PC-9 (cell line): ENCODE results near the gene NPBWR2. TPM values are rescaled to one million over a fixed set of nuclear protein-coding genes. Genes with fewer than 3 reads are reported as not detected.

Source experiments
- BruUV-seq: library from RNA; stranded (reverse); fragments of 400-500 nt; replicated peaks from 2 replicates; lab custom pipeline; 2021; lab: Mats Ljungman, UMichigan
- CTCF ChIA-PET: fragments of 300-600 bp; sonication (Branson Sonifier 250); formaldehyde crosslinking; loops from one replicate; lab custom pipeline; 2022; ENCODE audit warnings: antibody characterized with exemption; lab: Charles Lee
- POLR2A ChIA-PET: fragments of 300-600 bp; sonication (Branson Sonifier 250); formaldehyde crosslinking; loops from one replicate; lab custom pipeline; 2022; ENCODE audit warnings: antibody characterized with exemption; ENCODE audit not compliant: unreplicated experiment; lab: Charles Lee
- DNase-seq, 2 experiments: peaks; one replicate each; pipeline versions ENCODE4 v3.0.0 to v3.0.0-alpha.2; 2015 to 2022; ENCODE audit warnings: mixed read lengths in 1 of 2
- H2AFZ ChIP-seq: fragments of 200-600 bp; sonication (generic); 2 replicates; pipeline ENCODE4 v1.8.1; 2017; ENCODE audit warnings: antibody characterized with exemption
- H3F3A ChIP-seq: fragments of 200-600 bp; sonication (generic); 2 replicates; pipeline ENCODE4 v1.8.1; 2017; ENCODE audit warnings: antibody characterized with exemption, mild to moderate bottlenecking, low read depth; ENCODE audit not compliant: insufficient read depth
- H3K27ac ChIP-seq: fragments of 200-600 bp; sonication (generic); 2 replicates; pipeline ENCODE4 v1.6.1; 2016; ENCODE audit warnings: mixed run types
- H3K27me3 ChIP-seq: fragments of 200-600 bp; sonication (generic); 2 replicates; pipeline ENCODE4 v1.6.1; 2016; ENCODE audit warnings: low read depth, mixed run types; ENCODE audit not compliant: insufficient read depth
- H3K36me3 ChIP-seq: fragments of 200-600 bp; sonication (generic); 2 replicates; pipeline ENCODE4 v1.6.1; 2016; ENCODE audit warnings: low read depth, mixed run types
- H3K4me1 ChIP-seq: fragments of 200-600 bp; sonication (generic); replicated peaks from 2 replicates; pipeline ENCODE4 v1.6.1; 2016; ENCODE audit warnings: mixed run types; ENCODE audit not compliant: insufficient read depth
- H3K4me2 ChIP-seq: fragments of 200-600 bp; sonication (generic); 2 replicates; pipeline ENCODE4 v1.6.1; 2017; ENCODE audit warnings: mixed run types
- H3K4me3 ChIP-seq: fragments of 200-600 bp; sonication (generic); 2 replicates; pipeline ENCODE4 v1.6.1; 2016; ENCODE audit warnings: mixed run types
- H3K79me2 ChIP-seq: fragments of 200-600 bp; sonication (generic); 2 replicates; pipeline ENCODE4 v1.6.1; 2017; ENCODE audit warnings: low read depth, mixed run types
- H3K9me2 ChIP-seq: fragments of 200-600 bp; sonication (generic); 2 replicates; pipeline ENCODE4 v1.8.1; 2017; ENCODE audit warnings: mild to moderate bottlenecking; ENCODE audit not compliant: insufficient read depth
- H3K9me3 ChIP-seq: fragments of 200-600 bp; sonication (generic); 2 replicates; pipeline ENCODE4 v1.8.1; 2016; ENCODE audit warnings: low read depth; ENCODE audit not compliant: insufficient read depth
- H4K20me1 ChIP-seq: fragments of 200-600 bp; sonication (generic); 2 replicates; pipeline ENCODE4 v1.8.1; 2017; ENCODE audit not compliant: insufficient read depth
- EZH2 ChIP-seq: fragments of 200-600 bp; sonication (generic); IDR thresholded peaks from 2 replicates; pipeline ENCODE4 v1.8.0; 2017; ENCODE audit warnings: antibody characterized with exemption, low read depth
- intact Hi-C: fragments of 100-400 bp; cut with micrococcal nuclease; formaldehyde crosslinking; loops from one replicate; pipeline ENCODE4 v1.10.0; 2022; ENCODE audit not compliant: unreplicated experiment
- total RNA-seq: library from RNA; stranded (reverse); gene quantifications from 2 replicates; pipeline ENCODE4 v1.2.3, GENCODE V29; 2021
- TF ChIP-seq, protein P1 (sequence below): fragments of 200-600 bp; sonication (generic); conservative IDR thresholded peaks from 2 replicates; pipeline ENCODE4 v1.6.1; 2017; ENCODE audit warnings: mixed run types, antibody characterized with exemption, mild to moderate bottlenecking, moderate library complexity

Gene NPBWR2
- total RNA-seq, 1 experiment from 2014 or later: not detected

DNA sequence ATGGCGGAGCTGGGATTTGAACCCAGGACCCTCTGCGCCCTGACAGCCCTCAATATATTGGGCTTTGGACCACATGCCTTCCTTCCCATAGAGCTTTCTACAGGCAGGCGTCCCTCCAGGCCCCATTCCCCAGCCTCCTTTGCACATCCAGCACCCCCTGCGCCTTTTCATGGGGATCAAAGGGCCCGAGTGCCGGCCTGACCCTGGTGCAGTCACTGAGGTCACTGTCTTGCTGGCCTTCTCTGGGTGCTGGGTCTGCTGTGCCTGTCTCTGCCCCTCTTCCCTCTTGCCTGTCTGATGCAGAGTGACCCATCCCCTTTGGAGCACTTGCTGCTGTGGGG lies 25.8 kb downstream of the NPBWR2 start:
- TF ChIP-seq, protein P1, sequence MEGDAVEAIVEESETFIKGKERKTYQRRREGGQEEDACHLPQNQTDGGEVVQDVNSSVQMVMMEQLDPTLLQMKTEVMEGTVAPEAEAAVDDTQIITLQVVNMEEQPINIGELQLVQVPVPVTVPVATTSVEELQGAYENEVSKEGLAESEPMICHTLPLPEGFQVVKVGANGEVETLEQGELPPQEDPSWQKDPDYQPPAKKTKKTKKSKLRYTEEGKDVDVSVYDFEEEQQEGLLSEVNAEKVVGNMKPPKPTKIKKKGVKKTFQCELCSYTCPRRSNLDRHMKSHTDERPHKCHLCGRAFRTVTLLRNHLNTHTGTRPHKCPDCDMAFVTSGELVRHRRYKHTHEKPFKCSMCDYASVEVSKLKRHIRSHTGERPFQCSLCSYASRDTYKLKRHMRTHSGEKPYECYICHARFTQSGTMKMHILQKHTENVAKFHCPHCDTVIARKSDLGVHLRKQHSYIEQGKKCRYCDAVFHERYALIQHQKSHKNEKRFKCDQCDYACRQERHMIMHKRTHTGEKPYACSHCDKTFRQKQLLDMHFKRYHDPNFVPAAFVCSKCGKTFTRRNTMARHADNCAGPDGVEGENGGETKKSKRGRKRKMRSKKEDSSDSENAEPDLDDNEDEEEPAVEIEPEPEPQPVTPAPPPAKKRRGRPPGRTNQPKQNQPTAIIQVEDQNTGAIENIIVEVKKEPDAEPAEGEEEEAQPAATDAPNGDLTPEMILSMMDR: no peak
- TF ChIP-seq EZH2: no peak
- no peaks in the 10 kb centered on the region for H3K36me3 ChIP-seq
- no peaks in the 10 kb centered on the region for H3K9me2 ChIP-seq
- DNase-seq: no peak
- no peak overlapping the region for H3K4me2 ChIP-seq
- CTCF ChIA-PET: no interaction called here
- peaks cover 14% of the 10 kb centered on the region for H3K4me1 ChIP-seq
- no peak overlapping the region for H3K4me3 ChIP-seq
- H3K79me2 ChIP-seq: peaks cover 12% of the 10 kb centered on the region
- no peak overlapping the region for H2AFZ ChIP-seq
- intact Hi-C loops: loop anchor here (5.0 kb wide), 1 partner anchor 41 kb away; no protein-coding TSS in a partner anchor
- no TSS peak for BruUV-seq
- H3K9me3 ChIP-seq: no peaks in the 10 kb centered on the region
- H3F3A ChIP-seq: peaks cover 27% of the 10 kb centered on the region
- H3K27ac ChIP-seq: no peak overlapping the region
- H3K27me3 ChIP-seq: peaks cover 37% of the 10 kb centered on the region
- peaks cover 8% of the 10 kb centered on the region; the same call in 1 of the 2 replicates for H4K20me1 ChIP-seq
- POLR2A ChIA-PET: interaction anchor here (0.5 kb wide), 2 partner anchors 201 to 1378 kb away, joined by 4 read pairs; no protein-coding TSS in a partner anchor

DNA sequence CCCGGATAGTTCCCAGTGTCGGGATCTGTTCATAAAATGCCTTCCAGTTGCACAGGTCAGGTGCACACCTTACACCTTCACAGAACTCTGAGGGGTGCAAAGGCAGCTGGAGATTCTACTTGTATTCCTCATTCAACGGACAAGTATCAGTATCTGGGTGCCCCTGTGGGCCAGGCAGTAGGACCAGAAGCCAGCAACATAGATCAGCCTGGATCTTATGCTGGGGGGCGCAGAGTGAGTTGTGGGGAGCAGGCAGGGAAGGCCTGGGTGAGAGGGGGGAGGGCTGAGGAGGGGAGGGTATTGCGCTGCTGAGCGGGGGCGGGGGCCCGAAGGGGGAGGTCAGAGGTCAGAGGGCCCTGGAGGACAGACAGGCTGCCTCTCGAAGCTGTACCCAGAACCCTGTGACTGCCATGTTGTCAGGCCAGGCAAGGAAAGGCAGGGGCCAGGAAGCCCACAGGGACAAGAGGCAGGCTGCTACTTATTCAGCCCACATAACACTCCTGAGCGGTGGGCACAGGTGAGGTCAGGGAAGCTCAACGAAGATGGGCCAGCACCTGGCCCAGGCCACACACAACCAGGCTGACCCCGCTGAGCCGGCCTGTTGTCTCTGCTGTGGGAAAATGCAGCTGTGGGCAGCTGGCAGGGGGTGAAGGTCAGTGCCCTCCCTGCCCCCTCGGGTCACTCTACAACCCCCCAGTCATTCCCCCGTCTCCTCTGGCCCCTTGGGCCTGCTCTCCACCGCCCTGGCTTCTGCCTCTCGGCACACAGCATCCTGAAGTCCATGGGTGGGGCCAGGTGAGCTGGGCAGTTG lies 26.3 kb downstream of the NPBWR2 start:
- no peak overlapping the region for H2AFZ ChIP-seq
- CTCF ChIA-PET: no interaction called here
- BruUV-seq: no TSS peak

DNA sequence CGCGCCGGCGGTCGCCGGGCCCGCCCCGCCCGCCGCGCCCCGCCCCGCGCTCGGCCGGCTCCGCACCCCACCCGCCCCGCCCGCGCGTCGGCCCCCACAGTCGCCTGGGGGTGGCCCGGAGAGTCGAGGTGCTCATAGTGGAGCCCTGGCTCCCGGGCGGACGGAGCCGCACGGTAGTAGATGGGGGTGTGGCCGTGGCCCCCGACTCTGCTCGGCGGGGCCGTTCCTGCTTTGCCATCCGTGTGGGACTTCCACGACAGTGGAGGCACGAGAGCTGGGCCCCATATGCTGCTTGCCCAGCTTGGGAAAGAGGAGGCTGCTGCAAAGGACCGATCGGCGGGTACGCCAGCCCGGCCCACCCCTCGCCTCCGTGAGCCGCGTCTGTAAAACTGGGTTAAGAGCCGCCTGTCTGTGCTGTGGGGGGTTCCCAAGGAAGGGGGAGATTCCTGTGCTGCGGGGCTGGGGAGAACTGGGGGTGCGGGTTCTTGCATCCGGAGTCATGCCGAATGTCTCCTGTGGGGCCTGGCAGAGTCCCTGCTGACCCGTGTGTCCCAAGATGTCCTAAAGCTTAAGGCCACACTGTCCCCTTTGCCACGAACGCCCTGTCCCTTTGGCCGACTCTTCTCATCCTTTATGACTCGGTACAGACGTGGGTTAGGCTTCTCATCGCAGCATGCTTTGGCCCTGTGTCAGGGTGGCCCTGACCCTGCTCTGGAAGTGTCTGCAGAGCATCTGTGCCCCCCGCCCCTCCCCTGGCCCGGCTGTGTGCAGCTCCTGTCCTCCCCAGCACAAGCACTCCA lies 27.2 kb downstream of the NPBWR2 start, which contains the start of gene OPRL1:
Gene OPRL1, plus strand, starts transcription at position 70 of the 800 bp plus-strand sequence. CDS start 12,639 bp downstream, outside the sequence.
- Histone ChIP-seq H3K4me3 (peak within 1 kb of the TSS; percentile 94), H2AFZ (peak within 1 kb of the TSS; percentile 96), H3K36me3 (no peaks in the 10 kb centered on the region), H3K27me3 (peaks cover 28% of the 10 kb centered on the region), H3K9me3 (no peaks in the 10 kb centered on the region), H3F3A (peaks cover 27% of the 10 kb centered on the region), H3K79me2 (peaks cover 12% of the 10 kb centered on the region), H3K4me2 (peak within 1 kb of the TSS; percentile 99), H3K9me2 (no peaks in the 10 kb centered on the region), H3K4me1 (peaks cover 14% of the 10 kb centered on the region), H4K20me1 (peaks cover 8% of the 10 kb centered on the region; the same call in 1 of the 2 replicates), H3K27ac (no peak within 1 kb of the TSS)
- intact Hi-C loops: loop anchor here (5.0 kb wide), 1 partner anchor 42 kb away; no protein-coding TSS in a partner anchor
- BruUV-seq: no TSS peak
- DNase-seq: no peak
- TF ChIP-seq, protein P1: no peak
- no peak for TF ChIP-seq EZH2
- CTCF ChIA-PET: no interaction called here
- POLR2A ChIA-PET: no interaction called here

More for the DNA sequence above, 26.3 kb downstream of the NPBWR2 start:
- Histone ChIP-seq H3K4me3 (no peak overlapping the region), H4K20me1 (peaks cover 8% of the 10 kb centered on the region; the same call in 1 of the 2 replicates), H3F3A (peaks cover 27% of the 10 kb centered on the region), H3K27ac (no peak overlapping the region), H3K9me2 (no peaks in the 10 kb centered on the region), H3K9me3 (no peaks in the 10 kb centered on the region), H3K4me1 (peaks cover 14% of the 10 kb centered on the region), H3K4me2 (peak overlapping the region; percentile 75), H3K27me3 (peaks cover 33% of the 10 kb centered on the region), H3K79me2 (peaks cover 12% of the 10 kb centered on the region), H3K36me3 (no peaks in the 10 kb centered on the region)
- no peak for TF ChIP-seq EZH2
- TF ChIP-seq, protein P1: no peak
- intact Hi-C loops: loop anchor here (5.0 kb wide), 1 partner anchor 41 kb away; no protein-coding TSS in a partner anchor
- DNase-seq: no peak
- POLR2A ChIA-PET: interaction anchor here (0.5 kb wide), 2 partner anchors 202 to 1378 kb away, joined by 4 read pairs; no protein-coding TSS in a partner anchor
